AG09309 (cell line): Measurements from ENCODE around the gene TAS2R3.

Experiments
- DNase-seq: peaks from one replicate; pipeline ENCODE4 v3.0.0-alpha.2; 2010; ENCODE audit warnings: low read depth
- H3K4me3 ChIP-seq: 2 replicates; pipeline ENCODE4 v1.5.1; 2011; ENCODE audit warnings: mild to moderate bottlenecking, low read depth, low read length, moderate library complexity; ENCODE audit not compliant: control insufficient read depth
- CTCF ChIP-seq: IDR thresholded peaks from 2 replicates; pipeline ENCODE4 v1.5.1; 2011; ENCODE audit warnings: mild to moderate bottlenecking, low read depth, low read length, inconsistent platforms; ENCODE audit not compliant: insufficient read depth, control insufficient read depth; ENCODE audit errors: missing control alignments

Gene TAS2R3

GRCh38 chr7:141785706-141786552 lies 22.0 kb downstream of the TAS2R3 start:
- DNase-seq = peak; percentile 11
- peak; percentile 74 for TF ChIP-seq CTCF

GRCh38 chr7:141788296-141788695 lies 24.4 kb downstream of the TAS2R3 start:
- no peak for TF ChIP-seq CTCF
- DNase-seq = no peak
- H3K4me3 ChIP-seq = no peak overlapping the region

More at GRCh38 chr7:141785706-141786552, 22.0 kb downstream of the TAS2R3 start:
- H3K4me3 ChIP-seq = no peak overlapping the region

- no peak for DNase-seq
- no peak for TF ChIP-seq CTCF
- no peak within 1 kb of the TSS for H3K4me3 ChIP-seq
Observed at GRCh38 chr7:141789917-141790316, 26.0 kb downstream of the TAS2R3 start, which contains the start of gene TAS2R5. TAS2R5 (plus strand) TSS chr7:141790217; CDS start chr7:141790362, 145 bp downstream.

- TF ChIP-seq CTCF = no peak
Observed at GRCh38 chr7:141792526-141792925, 28.6 kb downstream of the TAS2R3 start.

More at GRCh38 chr7:141792526-141792925, 28.6 kb downstream of the TAS2R3 start:
- no peak overlapping the region for H3K4me3 ChIP-seq
- DNase-seq = no peak
